GM19043 (cell line): ENCODE measurements around the gene CEBPE.
A peak's percentile ranks its signal among the peaks of the same experiment; 100 is the strongest.

ENCODE experiments used
- ATAC-seq: cut with Tn5 transposase; IDR thresholded peaks from one replicate; pipeline ENCODE4 v1.9.1; 2021; ENCODE audit warnings: low read depth; ENCODE audit not compliant: unreplicated experiment

Gene CEBPE

GRCh38 chr14:23104591-23105347 is 14.3 kb downstream of the CEBPE start, which contains the start of gene CIROP:
Gene CIROP (minus strand): TSS chr14:23104989. CDS start chr14:23104920, 69 bp downstream.
- no peak for ATAC-seq

GRCh38 chr14:23104070-23104590 is 14.9 kb downstream of the CEBPE start:
- no peak for ATAC-seq

- ATAC-seq: no peak
Measured at GRCh38 chr14:23103581-23103980, 15.5 kb downstream of the CEBPE start.

- ATAC-seq: no peak
Measured at GRCh38 chr14:23102801-23103200, 16.3 kb downstream of the CEBPE start.

GRCh38 chr14:23101986-23102625 is 16.9 kb downstream of the CEBPE start:
- ATAC-seq: no peak

- no peak for ATAC-seq
Measured at GRCh38 chr14:23101213-23101970, 17.7 kb downstream of the CEBPE start.

- ATAC-seq: no peak
Measured at GRCh38 chr14:23099212-23099861, 19.7 kb downstream of the CEBPE start.

GRCh38 chr14:23097786-23098185 is 21.3 kb downstream of the CEBPE start:
- no peak for ATAC-seq

GRCh38 chr14:23095196-23096108 is 23.6 kb downstream of the CEBPE start, which contains the start of gene C14orf119:
Gene C14orf119 (plus strand): TSS chr14:23095505. CDS start chr14:23097659, 2,154 bp downstream.
- ATAC-seq: peak; percentile 87

- ATAC-seq: peak; percentile 16
Measured at GRCh38 chr14:23094666-23095195, 24.3 kb downstream of the CEBPE start, which contains the start of gene ACIN1. Gene ACIN1 (minus strand): TSS chr14:23095136. CDS start chr14:23095112, 24 bp downstream.

- ATAC-seq: peak; percentile 27
Measured at GRCh38 chr14:23093991-23094665, 24.9 kb downstream of the CEBPE start.

GRCh38 chr14:23093526-23093925 is 25.5 kb downstream of the CEBPE start:
- ATAC-seq: no peak

- no peak for ATAC-seq
Measured at GRCh38 chr14:23093104-23093503, 26.0 kb downstream of the CEBPE start.

GRCh38 chr14:23091294-23092225 is 27.5 kb downstream of the CEBPE start:
- ATAC-seq: no peak

GRCh38 chr14:23090254-23090636 is 28.8 kb downstream of the CEBPE start:
- no peak for ATAC-seq

- ATAC-seq: no peak
Measured at GRCh38 chr14:23089498-23090253, 29.4 kb downstream of the CEBPE start.

- no peak for ATAC-seq
Measured at GRCh38 chr14:23086565-23086964, 32.5 kb downstream of the CEBPE start.
